Neural progenitor cell (in vitro differentiated cells): ENCODE measurements around the gene RAPGEF2.

Source experiments
- CTCF ChIP-seq: fragments of 200-600 bp; sonication (generic); IDR thresholded peaks from 2 replicates; pipeline ENCODE4 v1.5.1; 2017; ENCODE audit warnings: antibody characterized with exemption, mild to moderate bottlenecking
- EZH2 ChIP-seq: fragments of 200-600 bp; sonication (generic); IDR thresholded peaks from 2 replicates; pipeline ENCODE4 v1.6.1; 2017; ENCODE audit warnings: antibody characterized with exemption, mild to moderate bottlenecking, moderate library complexity
- EZH2phosphoT487 ChIP-seq: fragments of 200-600 bp; sonication (generic); IDR thresholded peaks from 2 replicates; pipeline ENCODE4 v1.6.1; 2017; ENCODE audit warnings: antibody characterized with exemption

GRCh38 chr4:159221280-159221679, 118.4 kb downstream of the RAPGEF2 start:
- no peak for TF ChIP-seq EZH2
- TF ChIP-seq CTCF: no peak
- no peak for TF ChIP-seq EZH2phosphoT487
